Measurements from ENCODE around the gene SNAPC2.
"Not testable (repeated sequence)": the region's sequence is repeated elsewhere in the genome, so short reads cannot be mapped to it uniquely, and the experiment has no call there.

SNAPC2 gene

GRCh38 chr19:7922836-7923195, 2.7 kb downstream of the SNAPC2 start:
- DNase-seq = no peak

DNA sequence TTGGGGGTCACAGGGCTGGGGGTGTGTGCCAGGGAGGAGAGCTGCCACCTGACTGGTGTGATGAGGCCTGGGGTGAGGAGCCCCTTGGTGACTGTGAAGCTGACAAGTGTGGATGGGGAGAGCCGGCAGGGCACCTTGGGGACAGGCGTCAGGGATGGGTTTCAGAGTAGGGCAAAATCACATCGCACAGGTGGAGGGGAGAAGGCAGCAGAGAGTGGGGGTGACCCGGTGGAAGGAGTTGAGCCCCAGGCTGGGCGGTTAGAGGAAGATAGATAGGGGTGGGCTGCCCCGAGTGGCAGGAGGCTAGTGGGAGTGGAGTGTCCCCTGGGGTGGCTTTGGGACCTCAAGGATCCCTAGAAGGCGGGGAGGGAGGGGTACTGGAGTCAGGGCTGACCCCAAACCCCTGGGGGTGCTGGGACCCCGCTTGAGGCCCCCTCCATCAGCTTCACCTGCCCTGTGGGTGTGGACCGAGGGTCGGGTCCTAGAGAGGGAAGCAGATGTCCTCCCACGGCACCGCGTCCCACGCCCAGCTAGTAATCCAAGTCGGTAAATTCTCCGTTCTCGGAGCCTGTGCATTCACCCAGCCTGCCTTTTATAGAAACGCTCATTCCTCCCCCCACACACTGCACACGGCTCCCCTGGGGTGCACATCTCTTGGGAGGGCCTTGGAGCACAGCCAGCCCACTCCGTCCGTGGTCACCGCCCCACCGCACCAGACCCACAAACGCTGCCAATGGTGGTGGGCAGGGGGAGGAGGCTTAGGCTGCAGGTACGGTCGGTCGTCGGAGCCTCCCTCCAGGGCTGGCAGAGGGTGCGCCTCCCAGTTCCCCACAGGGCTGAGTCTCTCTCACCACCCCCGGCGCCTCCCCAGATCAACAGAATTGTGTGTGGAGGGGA, 3.4 kb downstream of the SNAPC2 start:
- DNase-seq = no peak

DNA sequence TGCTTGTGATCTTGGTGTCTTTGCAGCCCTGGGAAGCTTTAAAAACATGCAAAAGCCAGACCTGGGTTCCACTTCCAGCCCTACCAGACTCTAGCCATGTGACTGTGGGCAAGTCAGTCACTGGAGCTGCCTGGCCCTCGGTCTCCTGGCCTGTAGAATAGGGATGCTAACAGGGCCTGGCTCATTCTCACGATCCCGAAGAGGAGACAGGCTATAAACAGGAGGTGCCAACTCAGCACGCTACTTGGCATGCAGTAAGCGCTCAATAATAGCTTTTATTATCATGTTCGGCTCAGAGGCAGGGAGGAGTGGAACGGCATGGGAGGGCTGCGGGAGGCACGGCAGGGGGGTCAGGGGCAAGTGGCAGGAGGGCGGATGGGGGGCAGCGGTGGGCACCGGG, 4.1 kb downstream of the SNAPC2 start:
- DNase-seq = no peak

- DNase-seq = no peak
Observed at GRCh38 chr19:7924651-7925170, 4.6 kb downstream of the SNAPC2 start.

DNA sequence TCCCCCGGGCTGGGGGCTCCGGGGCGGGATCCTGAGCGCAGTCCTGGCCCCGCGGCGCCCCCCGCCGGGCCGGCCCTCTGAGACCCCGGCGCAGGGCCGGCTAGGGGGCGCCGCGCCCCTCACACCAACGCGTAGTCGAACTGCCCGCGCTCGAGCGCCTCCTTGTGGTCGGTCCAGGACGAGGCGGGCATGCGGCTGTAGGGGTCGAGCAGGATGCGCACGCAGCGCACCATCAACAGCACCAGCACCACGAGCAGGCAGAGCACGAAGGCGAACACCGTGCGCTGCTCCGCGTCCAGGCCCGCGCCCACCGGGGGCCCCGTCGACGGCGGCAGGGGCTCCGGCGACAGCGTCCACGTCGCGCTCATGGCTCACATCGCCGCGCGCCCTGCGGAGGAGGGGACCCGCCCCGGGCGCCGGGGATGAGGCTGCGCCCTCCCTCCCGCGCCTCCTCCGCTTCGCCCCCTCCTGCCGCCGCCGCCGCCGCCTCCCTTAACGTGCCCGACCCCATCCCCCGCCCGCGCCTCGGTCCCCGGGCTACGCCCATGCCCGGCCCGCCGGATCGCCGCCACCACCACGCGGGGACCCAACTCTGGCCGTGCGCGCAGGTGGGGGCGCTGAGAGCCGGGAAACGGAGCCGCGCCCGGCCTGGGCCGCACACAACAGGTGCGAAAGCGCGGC, 5.2 kb downstream of the SNAPC2 start:
- DNase-seq = peak in 3 of 14 donors; percentile 8 to 24 (median 11)

GRCh38 chr19:7926021-7926726, 6.0 kb downstream of the SNAPC2 start, which contains the start of gene CTXN1:
CTXN1 (minus strand) TSS chr19:7926135; CDS start chr19:7925538, 597 bp downstream.
- DNase-seq = peak in 6 of 14 donors; percentile 3 to 56 (median 18)

DNA sequence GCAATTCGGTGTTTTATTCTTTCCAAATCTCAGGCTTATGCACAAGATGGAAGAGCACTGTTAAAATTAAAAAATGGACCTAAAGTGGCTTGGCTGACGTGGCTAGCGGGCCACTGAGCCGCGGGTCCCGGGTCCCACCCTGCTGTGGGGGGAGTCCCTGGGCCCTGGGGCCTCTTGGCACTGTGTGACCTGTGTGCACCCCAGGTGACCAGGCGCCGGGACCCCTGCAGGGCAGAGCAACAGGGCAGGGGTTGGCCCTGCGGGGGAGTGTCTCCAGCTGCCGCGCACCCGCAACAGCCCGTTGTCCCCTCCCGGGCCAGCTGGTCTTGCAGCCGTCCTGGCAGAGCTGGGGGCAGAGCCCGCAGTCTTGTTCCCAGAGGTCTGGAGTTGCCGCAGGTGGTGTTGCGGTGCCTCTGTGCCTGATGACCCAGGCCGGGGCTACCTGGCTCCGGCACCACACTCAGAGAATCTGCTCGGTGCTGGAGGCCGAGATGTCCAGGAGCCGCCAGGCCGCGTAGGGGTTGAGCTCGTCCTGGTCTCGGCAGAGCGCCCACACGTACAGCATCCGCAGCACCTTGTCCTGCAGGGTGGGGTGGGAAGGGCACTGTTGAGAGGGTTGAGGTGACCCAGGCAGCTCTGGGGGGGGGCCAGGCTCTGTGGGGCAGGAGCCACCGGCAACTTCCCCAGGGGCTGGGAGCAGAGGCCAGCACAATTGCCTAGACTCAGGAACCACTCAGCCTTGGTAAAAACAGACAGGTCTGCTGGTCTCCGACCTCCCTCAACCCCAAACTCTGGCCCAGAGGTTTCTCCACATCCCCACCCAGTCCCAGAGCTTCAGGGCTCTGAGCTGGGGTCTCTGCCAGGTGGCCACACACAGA, 6.8 kb downstream of the SNAPC2 start:
- DNase-seq = no peak

GRCh38 chr19:7927605-7928333, 7.6 kb downstream of the SNAPC2 start:
- DNase-seq = no peak

GRCh38 chr19:7928334-7928706, 8.2 kb downstream of the SNAPC2 start:
- DNase-seq = no peak

DNA sequence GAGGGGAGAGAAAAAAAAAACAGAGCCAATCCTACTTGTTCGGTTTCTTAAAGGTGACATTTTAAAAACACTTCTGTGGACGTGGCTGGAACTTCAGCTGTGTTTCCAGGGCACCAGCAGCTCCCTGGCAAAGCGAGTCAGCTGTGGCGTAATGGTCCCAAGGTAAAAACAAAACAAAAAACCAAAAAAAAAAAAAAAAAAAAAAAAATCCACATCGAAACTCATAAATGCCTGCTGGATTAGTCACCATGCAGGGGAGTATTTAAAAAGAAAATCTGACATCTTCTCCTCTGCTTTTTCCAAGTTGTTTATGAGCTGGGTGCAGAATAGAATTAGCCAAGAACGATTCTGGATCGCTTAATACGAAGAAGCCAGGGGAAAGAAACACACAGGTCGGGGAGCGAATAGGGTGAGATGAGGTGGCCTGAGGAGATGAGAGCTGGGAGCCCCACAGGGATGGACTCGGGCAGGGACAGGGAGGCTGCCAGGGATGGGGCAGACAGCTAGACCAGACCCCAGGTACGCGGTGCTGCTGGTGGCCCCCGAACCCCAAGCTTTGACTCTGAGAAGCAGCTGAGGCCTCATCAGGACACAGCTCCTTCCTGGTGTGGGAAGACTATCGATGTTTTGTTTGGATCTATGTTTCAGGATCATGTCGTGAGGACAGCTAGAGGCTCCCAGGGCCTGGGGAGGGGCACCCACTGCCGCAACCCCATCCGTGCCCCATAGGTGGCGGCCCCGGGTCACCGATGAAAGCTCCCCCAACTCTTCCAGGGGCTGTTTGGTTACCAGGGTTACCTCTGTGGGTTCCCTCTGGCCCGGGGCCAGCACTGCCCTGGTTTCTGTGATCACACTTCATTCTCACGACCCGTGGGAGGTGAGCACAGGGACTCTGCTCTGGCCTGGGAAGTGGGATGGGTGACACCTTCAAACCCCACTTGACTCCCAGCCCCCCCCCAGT, 8.9 kb downstream of the SNAPC2 start:
- no peak for DNase-seq

DNA sequence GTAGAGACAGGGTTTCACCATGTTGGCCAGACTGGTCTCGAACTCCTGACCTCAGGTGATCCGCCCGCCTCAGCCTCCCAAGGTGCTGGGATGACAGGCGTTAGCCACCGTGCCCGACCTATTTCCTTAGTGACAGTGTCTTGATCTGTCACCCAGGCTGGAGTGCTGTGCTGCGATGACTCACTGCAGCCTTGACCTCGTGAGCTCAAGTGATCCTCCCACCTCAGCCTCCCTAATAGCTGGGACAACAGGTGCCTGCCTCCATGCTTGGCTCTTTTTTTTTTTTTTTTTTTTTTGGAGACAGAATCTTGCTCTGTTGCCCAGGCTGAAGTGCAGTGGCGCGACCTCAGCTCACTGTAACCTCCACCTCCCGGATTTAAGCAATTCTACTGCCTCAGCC, 9.9 kb downstream of the SNAPC2 start:
- not testable (repeated sequence) for DNase-seq

DNA sequence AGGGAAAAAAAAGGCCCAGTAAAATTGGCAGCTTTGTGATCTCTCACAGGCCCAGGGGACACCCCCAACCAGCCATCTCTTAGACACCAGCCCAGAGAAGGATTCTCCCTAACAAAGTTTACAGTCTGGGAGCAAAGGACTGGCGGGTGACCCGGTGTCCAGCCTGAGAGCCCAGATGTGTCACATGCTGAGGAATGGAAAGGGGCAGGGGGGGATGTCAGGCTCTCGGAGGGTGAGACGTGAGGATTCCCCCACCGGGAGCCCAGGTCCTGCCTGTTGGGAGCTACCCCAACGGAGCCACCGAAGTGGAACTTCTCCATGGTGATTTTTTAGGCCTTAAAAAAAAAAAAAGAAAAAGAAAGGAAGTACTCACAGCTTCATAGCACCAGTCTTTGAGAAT, 10.6 kb downstream of the SNAPC2 start:
- no peak for DNase-seq

GRCh38 chr19:7931221-7932061, 11.3 kb downstream of the SNAPC2 start:
- no peak for DNase-seq

- no peak for DNase-seq
Observed at GRCh38 chr19:7932276-7932929, 12.3 kb downstream of the SNAPC2 start.

GRCh38 chr19:7932930-7933300, 12.8 kb downstream of the SNAPC2 start:
- no peak for DNase-seq

DNA sequence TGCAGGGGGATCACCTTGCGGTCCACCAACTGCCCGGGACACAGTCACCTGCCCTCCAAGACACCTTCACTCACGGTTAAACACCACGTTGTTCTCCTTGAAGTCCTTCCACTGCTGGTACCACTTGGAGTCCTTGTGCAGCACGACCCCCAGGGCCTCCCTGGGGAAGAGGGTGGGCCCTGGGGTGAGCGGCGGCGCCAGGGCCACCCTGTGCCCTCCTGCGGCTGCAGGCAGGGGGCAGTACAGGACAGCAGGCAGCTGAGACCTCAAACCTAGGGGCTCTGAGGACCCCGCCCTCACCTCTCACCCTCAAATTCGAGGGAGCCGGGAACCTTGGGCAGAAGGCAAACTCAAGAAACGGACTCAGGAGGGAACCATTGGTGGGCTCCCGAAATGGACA, 13.3 kb downstream of the SNAPC2 start:
- no peak for DNase-seq

- no peak for DNase-seq
Observed at GRCh38 chr19:7933828-7934725, 13.9 kb downstream of the SNAPC2 start.
